ENCODE data around the gene BCORL1.

The BCORL1 gene

DNA sequence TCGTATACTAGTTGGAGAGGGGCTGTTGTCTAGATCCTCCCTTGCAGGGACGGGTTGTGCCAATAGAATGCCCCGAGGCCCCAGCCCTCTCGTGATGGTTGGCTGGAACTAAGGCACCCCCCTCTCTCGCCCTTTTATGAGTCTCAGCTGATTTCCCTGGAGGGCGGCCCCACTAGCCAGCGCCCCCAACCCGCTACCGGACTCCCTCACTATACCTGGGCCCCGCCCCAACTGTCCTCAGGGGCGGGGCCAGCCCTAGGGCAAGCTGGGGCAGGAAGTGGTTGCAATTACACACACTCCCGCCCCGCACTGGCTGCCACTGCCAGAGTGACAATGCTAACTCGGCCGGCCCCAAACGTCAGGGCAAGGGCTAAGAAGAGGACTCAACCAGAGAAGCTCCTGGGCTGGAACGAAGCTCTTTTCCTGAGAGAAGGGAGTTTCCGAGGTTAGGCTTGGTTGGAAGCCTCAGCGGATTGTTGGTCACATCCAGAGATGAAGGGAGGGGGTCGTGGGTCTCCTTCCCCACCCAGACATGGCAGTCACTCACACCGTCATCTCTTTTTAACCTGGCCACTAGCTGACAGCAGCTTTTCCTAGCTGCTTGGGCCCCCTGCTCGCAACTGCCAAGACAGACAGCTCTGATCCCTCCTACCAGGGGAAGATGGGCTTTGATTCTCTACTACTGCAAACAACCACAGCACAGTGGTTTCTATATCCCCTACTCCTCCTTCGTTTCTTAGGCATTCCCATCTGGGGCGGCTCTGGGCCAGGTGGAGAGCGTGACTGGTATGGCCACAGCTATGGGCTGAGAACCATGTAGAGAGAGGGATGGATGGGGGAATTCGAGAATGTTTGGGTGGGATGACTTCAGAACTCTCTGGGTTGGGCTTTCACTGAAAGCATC, 21.0 kb upstream of the BCORL1 start:
- peak overlapping the region; percentile 8 for H3K4me3 ChIP-seq (ENCODE audit: low read depth, low read length)

- H3K4me3 ChIP-seq (ENCODE audit: low read depth, low read length), result no peak overlapping the region
These were observed 18.7 kb upstream of the BCORL1 start for GRCh38 chrX:129963729-129964128.

- no peak overlapping the region for H3K4me3 ChIP-seq (ENCODE audit: low read depth, low read length)
These were observed 17.3 kb upstream of the BCORL1 start for GRCh38 chrX:129965166-129965565.

DNA sequence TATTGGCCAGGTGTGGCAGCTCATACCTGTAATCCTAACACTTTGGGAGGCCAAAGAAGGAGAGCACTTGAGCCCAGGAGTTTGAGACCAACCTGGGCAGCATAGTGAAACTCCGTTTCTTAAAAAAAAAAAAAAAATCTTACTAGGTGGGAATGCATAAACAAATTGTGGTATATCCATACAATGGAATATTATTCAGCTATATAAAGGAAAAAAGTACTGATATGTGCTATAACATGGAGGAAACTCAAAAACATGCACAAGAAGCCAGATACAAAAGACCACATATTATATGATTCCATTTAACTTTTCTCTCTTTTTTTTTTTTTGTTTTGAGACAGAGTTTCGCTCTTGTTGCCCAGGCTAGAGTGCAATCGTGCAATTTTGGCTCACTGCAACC, 13.5 kb upstream of the BCORL1 start:
- no peak overlapping the region for H3K4me3 ChIP-seq (ENCODE audit: low read depth, low read length)

- H3K4me3 ChIP-seq (ENCODE audit: low read depth, low read length), result no peak overlapping the region
These were observed 6.0 kb upstream of the BCORL1 start for GRCh38 chrX:129976441-129976840.

- H3K4me3 ChIP-seq (ENCODE audit: low read depth, low read length), result no peak overlapping the region
These were observed 3.1 kb upstream of the BCORL1 start for GRCh38 chrX:129979207-129979920.

DNA sequence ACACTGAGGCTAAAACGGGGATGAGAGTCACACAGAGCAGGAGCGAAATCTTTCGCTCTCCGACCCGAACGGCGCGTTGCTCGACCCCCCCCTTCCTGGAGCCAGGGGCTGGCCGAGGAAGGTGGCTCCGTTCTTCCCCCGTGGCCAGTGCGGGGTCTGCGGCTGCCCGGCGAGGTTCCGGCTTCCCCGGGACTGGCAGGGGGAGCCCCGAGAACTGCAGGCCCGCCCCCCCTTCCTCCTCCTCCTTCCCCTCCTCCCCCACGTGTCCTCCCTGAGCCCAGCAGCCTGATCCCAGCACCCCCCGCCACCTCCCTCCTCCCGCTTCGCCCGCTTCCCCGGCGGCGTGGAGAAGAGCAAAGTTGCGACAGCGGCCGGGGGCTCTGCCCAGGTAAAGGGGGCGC, 2.4 kb upstream of the BCORL1 start:
- no peak overlapping the region for H3K4me3 ChIP-seq (ENCODE audit: low read depth, low read length)

GRCh38 chrX:129980540-129981199, 1.8 kb upstream of the BCORL1 start:
- peak overlapping the region; percentile 18 for H3K4me3 ChIP-seq (ENCODE audit: low read depth, low read length)

DNA sequence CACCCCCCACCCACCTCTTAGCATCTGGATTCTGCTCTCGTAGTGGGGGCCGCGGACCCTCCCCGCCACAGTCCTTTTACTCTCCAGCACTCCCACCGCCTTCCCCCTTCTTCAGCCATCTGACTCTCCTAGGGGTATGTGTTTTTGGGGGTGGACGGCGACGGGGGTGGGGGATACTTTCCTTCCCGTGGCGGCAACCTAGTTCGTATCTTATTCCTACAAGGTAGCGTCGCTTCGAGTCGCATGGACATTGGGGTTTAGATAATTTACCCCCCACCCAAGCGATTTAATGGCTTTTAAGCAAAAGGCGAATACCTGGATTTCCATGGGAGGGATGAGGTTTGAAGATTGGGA, 1.3 kb upstream of the BCORL1 start:
- H3K4me3 ChIP-seq (ENCODE audit: low read depth, low read length), result peak overlapping the region; percentile 18

DNA sequence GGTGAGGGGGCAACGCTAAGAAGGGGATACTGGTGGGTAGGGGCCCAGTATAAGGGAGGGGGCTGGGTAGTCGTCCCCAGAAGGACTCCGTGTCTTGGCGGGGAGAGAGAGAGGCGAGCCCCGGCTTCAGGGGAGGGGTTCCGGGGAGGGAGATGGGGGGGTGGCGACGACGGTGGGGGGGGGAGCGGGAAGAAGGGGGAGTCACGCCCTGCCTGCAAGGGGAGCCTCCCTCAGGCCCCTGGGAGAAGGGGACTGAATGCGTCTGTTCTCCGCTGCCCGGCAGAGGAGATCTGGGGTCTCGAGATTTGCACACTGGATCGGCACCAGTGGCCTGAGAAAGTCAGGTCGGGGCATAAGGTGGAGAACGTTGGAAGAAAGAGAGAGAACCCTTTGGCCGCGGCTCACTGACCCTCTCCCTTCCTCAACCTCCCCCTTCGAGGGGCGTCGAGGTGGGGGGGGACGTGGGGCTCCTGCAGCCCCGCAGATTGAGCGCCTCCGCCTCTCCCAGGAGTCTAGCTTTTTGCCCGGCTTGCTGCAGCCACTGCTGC, 609 bp upstream of the BCORL1 start:
- peak overlapping the region; percentile 8 for H3K4me3 ChIP-seq (ENCODE audit: low read depth, low read length)

DNA sequence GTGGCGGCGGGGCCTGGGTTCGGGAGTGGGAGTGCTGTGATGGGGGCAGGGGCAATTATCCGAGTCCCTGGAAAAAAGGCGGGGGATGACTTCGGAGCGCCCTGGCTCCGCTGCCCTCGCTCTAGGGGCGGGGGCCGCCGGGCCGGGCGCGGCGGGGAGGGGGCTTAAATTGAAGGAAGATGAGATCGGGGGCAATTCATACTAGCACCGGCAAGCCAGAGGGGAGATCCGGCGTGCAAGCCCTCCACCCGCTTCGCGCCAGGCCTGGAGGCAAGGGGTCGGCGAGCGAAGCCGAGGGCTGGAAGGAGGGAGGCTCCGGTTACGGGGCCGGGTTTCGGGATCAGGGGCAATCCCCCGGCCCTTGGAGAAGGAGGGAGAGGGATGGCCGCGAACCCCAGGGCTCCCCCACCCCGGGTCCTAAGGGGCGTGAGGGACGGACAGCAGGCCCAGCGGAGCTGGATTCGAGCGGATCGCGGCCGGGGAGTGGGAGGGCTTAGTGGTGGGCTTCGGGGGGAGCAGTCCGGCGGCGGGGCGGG, 1.2 kb downstream of the BCORL1 start:
- no peak overlapping the region for H3K4me3 ChIP-seq (ENCODE audit: low read depth, low read length)

GRCh38 chrX:129984111-129984958, 1.9 kb downstream of the BCORL1 start:
- H3K4me3 ChIP-seq (ENCODE audit: low read depth, low read length), result peak overlapping the region; percentile 34

- no peak overlapping the region for H3K4me3 ChIP-seq (ENCODE audit: low read depth, low read length)
These were observed 5.4 kb downstream of the BCORL1 start for GRCh38 chrX:129987871-129988270.

GRCh38 chrX:129992181-129992580, 9.7 kb downstream of the BCORL1 start:
- no peak overlapping the region for H3K4me3 ChIP-seq (ENCODE audit: low read depth, low read length)

DNA sequence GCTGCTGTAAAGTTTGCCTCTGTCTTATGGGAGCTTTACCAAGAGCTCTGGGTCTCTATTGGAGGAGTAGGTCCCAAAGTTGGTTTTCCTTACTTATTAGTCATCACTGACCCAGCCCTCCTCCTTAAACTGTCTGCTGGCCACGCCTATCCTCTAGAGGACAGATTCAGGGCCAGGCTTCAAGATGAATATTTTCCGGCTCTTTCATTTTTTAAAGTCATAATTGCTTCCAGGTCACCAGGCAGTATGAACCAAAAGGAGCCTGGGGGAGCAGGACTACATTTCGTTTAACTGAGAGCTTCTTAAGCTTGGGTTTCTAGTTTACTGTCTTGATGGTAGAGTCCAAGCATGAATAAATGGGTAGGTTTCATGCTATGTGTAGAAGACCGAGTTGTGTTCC, 13.7 kb downstream of the BCORL1 start:
- H3K4me3 ChIP-seq (ENCODE audit: low read depth, low read length), result no peak overlapping the region

- no peak overlapping the region for H3K4me3 ChIP-seq (ENCODE audit: low read depth, low read length)
These were observed 14.7 kb downstream of the BCORL1 start for GRCh38 chrX:129997086-129997485.

DNA sequence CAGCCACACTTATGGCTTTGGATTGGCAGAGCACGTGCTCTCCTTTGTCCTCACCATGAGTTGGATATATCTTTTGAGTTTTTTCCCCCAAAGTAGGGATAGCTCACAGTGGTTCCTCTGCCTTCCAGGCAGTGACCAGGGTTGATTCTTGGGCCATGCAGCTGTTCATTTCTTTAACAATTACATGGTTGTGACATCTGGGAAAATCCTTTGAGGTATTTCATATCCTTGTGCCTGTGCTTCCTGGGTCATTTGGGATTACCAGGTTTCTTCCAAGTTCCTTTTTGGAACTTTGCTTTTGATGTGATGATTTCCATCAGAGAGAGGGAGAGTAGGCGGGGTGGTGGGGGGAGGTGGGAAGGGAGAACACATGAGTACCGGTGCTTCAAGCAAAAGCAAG, 15.6 kb downstream of the BCORL1 start:
- H3K4me3 ChIP-seq (ENCODE audit: low read depth, low read length), result no peak overlapping the region

- H3K4me3 ChIP-seq (ENCODE audit: low read depth, low read length), result no peak overlapping the region
These were observed 19.5 kb downstream of the BCORL1 start for GRCh38 chrX:130001893-130002292.

GRCh38 chrX:130002541-130002940, 20.1 kb downstream of the BCORL1 start:
- H3K4me3 ChIP-seq (ENCODE audit: low read depth, low read length), result no peak overlapping the region

DNA sequence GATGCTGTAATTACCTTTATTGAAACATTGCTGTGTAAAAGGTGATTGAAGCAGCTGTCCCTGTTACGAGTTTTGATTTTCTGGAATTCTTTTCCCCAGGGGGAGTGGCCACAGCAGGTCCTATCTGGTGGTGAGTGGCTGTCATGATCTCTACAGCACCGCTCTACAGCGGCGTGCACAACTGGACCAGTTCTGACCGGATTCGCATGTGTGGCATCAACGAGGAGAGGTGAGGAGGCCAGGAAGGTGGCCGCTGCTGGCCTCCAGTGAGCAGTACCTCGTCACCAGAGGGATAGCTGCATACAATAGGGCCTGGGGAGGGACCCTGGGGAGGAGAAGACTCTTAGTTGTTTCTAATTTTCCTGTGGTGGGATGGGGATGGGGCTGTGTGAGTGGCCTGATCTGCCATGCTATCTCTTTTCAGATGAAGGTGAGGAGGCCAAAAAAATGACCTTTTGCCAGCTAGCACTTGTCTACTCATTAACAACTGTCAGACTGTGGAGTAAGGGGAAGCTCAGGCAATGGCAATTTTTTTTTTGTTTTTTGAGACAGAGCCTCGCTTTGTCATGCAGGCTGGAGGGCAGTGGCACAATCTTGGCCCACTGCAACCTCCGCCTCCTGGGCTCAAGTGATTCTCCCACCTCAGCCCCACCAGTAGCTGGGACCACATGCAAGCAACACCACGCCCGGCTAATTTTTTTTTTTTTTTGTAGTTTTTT, 22.8 kb downstream of the BCORL1 start:
- H3K4me3 ChIP-seq (ENCODE audit: low read depth, low read length), result no peak overlapping the region
